Tibial nerve (tissue), 4 donors: ENCODE measurements around the gene ZNF100.

Experiments used
- CTCF ChIP-seq, 5 experiments: fragments of 200-600 bp in 3 of 5; fragments of 450-650 bp in 2 of 5; sonication (generic) in 3 of 5; IDR thresholded peaks; one replicate each; pipeline ENCODE4 v1.5.1; 2016 to 2019; ENCODE audit warnings: antibody characterized with exemption in 5 of 5, mild to moderate bottlenecking in 3 of 5, moderate library complexity in 2 of 5
- EP300 ChIP-seq, 2 donors: sonication (generic); formaldehyde crosslinking; IDR thresholded peaks; one replicate each; pipeline ENCODE4 v1.6.1; 2017; ENCODE audit warnings: antibody characterized with exemption in 2 of 2, mild to moderate bottlenecking in 1 of 2
- POLR2A ChIP-seq, 2 donors: fragments of 450-650 bp; IDR thresholded peaks; one replicate each; pipeline ENCODE4 v1.6.1; 2017; ENCODE audit warnings: antibody characterized with exemption in 2 of 2, mild to moderate bottlenecking in 2 of 2, moderate library complexity in 2 of 2

GRCh38 chr19:21789466-21790085, 22.2 kb upstream of the ZNF100 start:
- TF ChIP-seq EP300 (IDR thresholded peaks at IDR 0.05) (no peak), CTCF (IDR thresholded peaks at IDR 0.05) (no peak), POLR2A (IDR thresholded peaks at IDR 0.05) (no peak)
